Esophagus muscularis mucosa (tissue), 3 donors: ENCODE results near the gene NDRG4.

ENCODE experiments used
- POLR2A ChIP-seq: fragments of 450-650 bp; IDR thresholded peaks from one replicate; pipeline ENCODE4 v1.6.1; 2017; ENCODE audit warnings: antibody characterized with exemption, moderate library complexity, mild to moderate bottlenecking, low read depth
- POLR2AphosphoS5 ChIP-seq, 2 donors: sonication (generic); formaldehyde crosslinking; IDR thresholded peaks; one replicate each; pipeline ENCODE4 v1.6.1; 2017; ENCODE audit warnings: antibody characterized with exemption in 2 of 2
- TF ChIP-seq, protein P1 (sequence below), 3 experiments: fragments of 200-600 bp in 2 of 3; fragments of 450-650 bp in 1 of 3; sonication (generic) in 2 of 3; IDR thresholded peaks; one replicate each; pipeline ENCODE4 v1.5.1; 2017 to 2019; ENCODE audit warnings: antibody characterized with exemption in 3 of 3, mild to moderate bottlenecking in 2 of 3, moderate library complexity in 1 of 3

DNA sequence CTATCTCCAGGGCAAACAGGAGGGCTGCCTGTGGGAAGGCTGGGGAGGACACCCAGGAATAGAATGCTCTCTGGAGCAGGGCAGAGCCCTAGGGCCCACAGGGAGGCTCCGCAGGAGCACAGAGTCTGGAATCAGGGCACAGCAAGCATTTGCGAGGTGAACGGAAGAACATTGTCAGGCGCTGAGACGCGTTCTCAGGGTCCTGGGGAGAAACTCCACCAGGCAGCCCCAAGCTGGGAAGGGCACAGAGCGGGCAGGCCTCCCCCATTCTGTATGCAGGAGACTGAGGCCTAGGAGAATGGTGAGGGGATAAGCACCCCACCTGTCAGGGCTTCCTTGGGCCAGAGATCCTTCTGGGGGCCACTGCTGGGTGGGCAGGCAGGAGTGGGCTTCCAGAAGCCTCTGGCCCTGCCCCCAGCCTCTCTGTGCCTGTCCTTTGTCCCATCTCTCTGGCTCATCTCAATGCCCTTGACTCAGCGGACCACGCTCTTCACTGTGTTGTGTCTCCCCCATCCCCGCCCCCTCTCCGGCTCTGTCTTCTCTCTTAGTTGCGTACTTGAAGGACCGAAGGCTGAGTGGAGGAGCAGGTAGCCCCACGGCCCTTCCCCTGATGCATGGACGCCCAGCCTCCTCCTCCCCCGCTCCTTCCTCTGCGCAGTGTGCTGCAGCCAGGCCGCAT is 10.3 kb downstream of the NDRG4 start:
- TF ChIP-seq, protein P1, sequence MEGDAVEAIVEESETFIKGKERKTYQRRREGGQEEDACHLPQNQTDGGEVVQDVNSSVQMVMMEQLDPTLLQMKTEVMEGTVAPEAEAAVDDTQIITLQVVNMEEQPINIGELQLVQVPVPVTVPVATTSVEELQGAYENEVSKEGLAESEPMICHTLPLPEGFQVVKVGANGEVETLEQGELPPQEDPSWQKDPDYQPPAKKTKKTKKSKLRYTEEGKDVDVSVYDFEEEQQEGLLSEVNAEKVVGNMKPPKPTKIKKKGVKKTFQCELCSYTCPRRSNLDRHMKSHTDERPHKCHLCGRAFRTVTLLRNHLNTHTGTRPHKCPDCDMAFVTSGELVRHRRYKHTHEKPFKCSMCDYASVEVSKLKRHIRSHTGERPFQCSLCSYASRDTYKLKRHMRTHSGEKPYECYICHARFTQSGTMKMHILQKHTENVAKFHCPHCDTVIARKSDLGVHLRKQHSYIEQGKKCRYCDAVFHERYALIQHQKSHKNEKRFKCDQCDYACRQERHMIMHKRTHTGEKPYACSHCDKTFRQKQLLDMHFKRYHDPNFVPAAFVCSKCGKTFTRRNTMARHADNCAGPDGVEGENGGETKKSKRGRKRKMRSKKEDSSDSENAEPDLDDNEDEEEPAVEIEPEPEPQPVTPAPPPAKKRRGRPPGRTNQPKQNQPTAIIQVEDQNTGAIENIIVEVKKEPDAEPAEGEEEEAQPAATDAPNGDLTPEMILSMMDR (IDR thresholded peaks at IDR 0.05): no peak
- TF ChIP-seq POLR2A: no peak
- TF ChIP-seq POLR2AphosphoS5 (IDR thresholded peaks at IDR 0.05): no peak
